HL-60 (cell line): ENCODE results near the gene SLC41A3.

Experiments used
- DNase-seq, 2 experiments: peaks; one replicate each; pipeline ENCODE4 v3.0.0-alpha.2; 2010 to 2020; ENCODE audit warnings: low read depth in 1 of 2, low spot score in 1 of 2
- H3K27ac ChIP-seq: fragments of 250-450 bp; sonication (Bioruptor Pico); replicated peaks from 2 replicates; pipeline ENCODE4 v1.5.1; 2020; ENCODE audit warnings: mild to moderate bottlenecking, moderate library complexity
- H3K27me3 ChIP-seq: fragments of 250-450 bp; sonication (Bioruptor Pico); 2 replicates; pipeline ENCODE4 v1.5.1; 2021; ENCODE audit warnings: mild to moderate bottlenecking, moderate library complexity; ENCODE audit not compliant: insufficient read depth, poor library complexity, severe bottlenecking
- H3K4me3 ChIP-seq: replicated peaks from 2 replicates; pipeline ENCODE4 v1.5.1; 2011; ENCODE audit warnings: mild to moderate bottlenecking, control low read depth, low read length; ENCODE audit not compliant: insufficient read depth
- CTCF ChIP-seq: IDR thresholded peaks from one replicate; pipeline ENCODE4 v1.5.1; 2011; ENCODE audit warnings: low read length, control low read depth, inconsistent platforms; ENCODE audit not compliant: insufficient read depth
- GABPA ChIP-seq: IDR thresholded peaks from 2 replicates; pipeline ENCODE4 v1.6.1; 2012; ENCODE audit warnings: low read depth
- POLR2AphosphoS5 ChIP-seq: IDR thresholded peaks from 2 replicates; pipeline ENCODE4 v1.6.1; 2012; ENCODE audit warnings: low read depth
- REST ChIP-seq: IDR thresholded peaks from 2 replicates; pipeline ENCODE4 v1.6.1; 2012; ENCODE audit warnings: low read depth; ENCODE audit not compliant: insufficient replicate concordance
- SPI1 ChIP-seq: IDR thresholded peaks from 2 replicates; pipeline ENCODE4 v1.6.1; 2012; ENCODE audit warnings: low read depth, mild to moderate bottlenecking, borderline replicate concordance

SLC41A3 gene

GRCh38 chr3:126103121-126104027 lies 19.4 kb upstream of the SLC41A3 start:
- no peak for DNase-seq
- Histone ChIP-seq H3K27ac (no peak overlapping the region), H3K4me3 (no peak overlapping the region), H3K27me3 (no peaks in the 10 kb centered on the region)
- TF ChIP-seq GABPA = no peak
- no peak for TF ChIP-seq POLR2AphosphoS5
- no peak for TF ChIP-seq REST
- no peak for TF ChIP-seq SPI1
- no peak for TF ChIP-seq CTCF

DNA sequence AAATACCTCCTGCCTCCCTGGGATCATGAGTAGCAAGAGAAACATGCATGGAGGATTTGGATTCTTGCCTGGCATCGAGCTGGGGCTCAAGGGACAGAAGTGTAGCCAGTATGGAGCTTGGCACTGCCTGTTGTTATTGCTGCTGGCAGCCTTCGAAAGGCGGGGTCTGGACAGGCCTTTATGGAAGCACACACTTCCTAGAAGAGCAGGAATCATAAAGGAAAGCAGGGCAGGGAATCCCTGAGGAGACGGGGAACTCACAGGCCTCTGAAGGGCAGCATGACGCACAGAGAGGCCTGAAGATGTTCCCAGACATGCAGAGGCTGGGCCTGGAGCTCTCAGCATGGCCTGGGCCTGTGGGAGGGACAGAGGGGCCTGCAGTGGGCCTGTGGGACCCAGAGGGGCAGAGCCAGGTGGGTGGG lies 18.6 kb upstream of the SLC41A3 start:
- no peak for DNase-seq
- H3K27ac ChIP-seq = no peak overlapping the region
- no peaks in the 10 kb centered on the region for H3K27me3 ChIP-seq
- no peak overlapping the region for H3K4me3 ChIP-seq
- TF ChIP-seq SPI1 = no peak
- TF ChIP-seq GABPA = no peak
- no peak for TF ChIP-seq POLR2AphosphoS5
- TF ChIP-seq REST = no peak
- no peak for TF ChIP-seq CTCF

DNA sequence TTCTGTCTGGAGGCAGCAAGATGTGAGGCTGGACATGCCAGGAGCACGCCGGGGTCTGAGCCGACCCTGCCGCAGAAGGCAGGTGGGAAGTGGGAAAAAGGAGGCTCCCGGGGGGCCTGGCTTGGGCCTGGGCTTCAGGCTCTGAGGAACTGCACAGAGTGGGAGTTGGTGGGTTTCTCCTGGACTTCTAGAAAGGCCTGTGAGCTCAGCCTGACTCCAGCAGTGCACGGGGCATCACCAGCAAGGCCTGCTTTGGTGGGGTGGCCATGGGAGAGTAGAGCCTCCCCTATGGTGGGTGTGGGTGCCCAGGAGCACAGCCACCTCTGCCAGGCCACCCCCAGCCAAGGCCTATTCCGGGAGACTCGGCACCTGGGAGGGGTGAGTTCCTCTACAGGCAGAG lies 18.1 kb upstream of the SLC41A3 start:
- Histone ChIP-seq H3K4me3 (no peak overlapping the region), H3K27ac (no peak overlapping the region), H3K27me3 (no peaks in the 10 kb centered on the region)
- TF ChIP-seq POLR2AphosphoS5 = no peak
- no peak for TF ChIP-seq CTCF
- TF ChIP-seq REST = no peak
- no peak for TF ChIP-seq GABPA
- TF ChIP-seq SPI1 = no peak
- DNase-seq = no peak
